Measurements from ENCODE around the gene ADISSP. TPM values are rescaled to one million over a fixed set of nuclear protein-coding genes. Genes with fewer than 3 reads are reported as not detected.
A peak's percentile ranks its signal among the peaks of the same experiment; 100 is the strongest.

The ADISSP gene
- total and polyA plus RNA-seq, 7 experiments from 2014 or later: 14.0 to 27.4 (median 20.7) TPM

DNA sequence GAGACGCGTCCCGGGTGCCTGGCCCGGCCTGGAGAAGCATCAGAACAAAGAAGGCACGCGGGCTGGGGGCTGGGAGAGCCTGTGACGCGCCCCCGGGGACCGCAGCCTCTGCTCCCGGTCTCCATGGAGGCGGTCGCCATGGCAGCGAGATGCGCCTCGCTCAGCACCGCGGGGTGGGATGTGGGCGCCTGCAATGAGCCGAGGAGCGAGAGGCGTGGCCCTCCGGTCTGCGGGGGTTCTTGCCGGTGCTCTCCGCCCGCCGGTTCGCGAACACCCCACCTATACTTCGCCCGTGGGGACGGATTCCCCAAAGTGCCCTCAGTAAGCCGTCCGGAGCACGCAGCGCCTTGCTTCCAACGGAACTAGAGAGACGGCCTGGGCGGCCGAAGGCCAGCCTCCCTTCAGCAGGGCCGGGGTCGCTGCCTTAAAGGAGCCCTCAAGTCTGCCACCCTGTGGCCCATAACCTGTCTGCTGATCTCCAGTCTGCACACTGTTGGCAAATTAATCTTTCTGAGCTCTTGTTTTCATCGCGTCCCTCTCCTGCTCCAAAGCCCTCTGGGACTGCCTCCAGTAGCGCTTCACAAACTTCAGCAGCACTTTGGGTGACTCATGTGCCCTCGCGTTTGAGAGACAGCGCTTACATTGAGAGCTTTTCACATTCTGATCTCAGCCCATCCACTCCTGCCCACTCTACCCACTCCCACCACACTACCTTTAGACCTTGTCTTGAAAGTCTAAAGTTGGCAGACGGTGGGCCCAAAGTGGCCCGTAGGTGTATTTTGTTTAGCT is 983 bp upstream of the ADISSP start:
- peak; percentile 69 to 92 (median 86) for DNase-seq
- ChIA-PET POLR2A (interaction anchor here (0.6 to 2.8 kb wide), 17 partner anchors 9 to 289 kb away, joined by 3 to 43 read pairs (median 8); partner anchors contain the start of genes AP5S1, CDC25B, CENPB and SPEF1), CTCF (interaction anchor here (0.6 to 4.0 kb wide), 14 partner anchors 9 to 317 kb away, joined by 3 to 24 read pairs (median 4); partner anchors contain the start of gene CENPB)
- Histone ChIP-seq H3K4me3 (ENCODE audit: low read length) (peak overlapping the region; percentile 96), H3K4me1 (ENCODE audit: control insufficient read depth in 2 of 2, insufficient read depth in 2 of 2, low read length in 2 of 2) (peaks cover 6 to 13% of the 10 kb centered on the region in 2 donors), H3K9me3 (ENCODE audit: control insufficient read depth in 2 of 3, low read length in 3 of 3) (no peaks in the 10 kb centered on the region), H3K27me3 (ENCODE audit: control insufficient read depth in 2 of 2, insufficient read depth in 2 of 2, low read length in 2 of 2) (no peaks in the 10 kb centered on the region), H3K36me3 (ENCODE audit: control insufficient read depth in 2 of 3, insufficient read depth in 3 of 3, low read length in 3 of 3) (no peaks in the 10 kb centered on the region), H3K27ac (ENCODE audit: low read depth, low read length) (peak overlapping the region; percentile 100)
- H3K9me3 Mint-ChIP-seq: peaks cover 0 to 2% (median 0%) of the 10 kb centered on the region in 11 donors
- H3K4me1 Mint-ChIP-seq: peaks cover 11 to 29% (median 21%) of the 10 kb centered on the region in 7 donors
- H3K36me3 Mint-ChIP-seq: no peaks in the 10 kb centered on the region
- peak; percentile 72 for ATAC-seq
- H3K27me3 Mint-ChIP-seq: peaks cover 0 to 6% (median 0%) of the 10 kb centered on the region in 5 donors
- peak overlapping the region; percentile 89 to 98 (median 94) for H3K27ac Mint-ChIP-seq
- H3K4me3 Mint-ChIP-seq: peak overlapping the region; percentile 78 to 94 (median 90)
- intact Hi-C loops (cut with micrococcal nuclease): loop anchor here (1.0 to 10.0 kb wide), 16 partner anchors 9 to 1356 kb away; partner anchors contain the start of genes CENPB (in 2 of the 2), PANK2 (in 2 of the 2), AP5S1 (in 1 of the 2) and CDC25B (in 1 of the 2)

- H3K9me3 ChIP-seq (ENCODE audit: control insufficient read depth in 2 of 3, low read length in 3 of 3): no peaks in the 10 kb centered on the region
- Mint-ChIP-seq H3K9me3 (peaks cover 0 to 2% (median 0%) of the 10 kb centered on the region in 11 donors), H3K27ac (peak overlapping the region in 7 of 9 donors; percentile 38 to 81 (median 54)), H3K4me1 (peaks cover 11 to 29% (median 21%) of the 10 kb centered on the region in 7 donors), H3K4me3 (peak overlapping the region; percentile 78 to 94 (median 88)), H3K27me3 (peaks cover 0 to 6% (median 0%) of the 10 kb centered on the region in 5 donors), H3K36me3 (no peaks in the 10 kb centered on the region)
- DNase-seq (no peak), ATAC-seq (no peak)
- H3K4me3 ChIP-seq (ENCODE audit: low read length): peak overlapping the region; percentile 96
- intact Hi-C loops (cut with micrococcal nuclease): loop anchor here (1.0 to 10.0 kb wide), 9 partner anchors 29 to 1358 kb away; partner anchors contain the start of genes MAVS (in 2 of the 2), AP5S1 (in 1 of the 2), CDC25B (in 1 of the 2) and CDS2 (in 1 of the 2)
- H3K27ac ChIP-seq (ENCODE audit: low read depth, low read length): peak overlapping the region; percentile 100
- peaks cover 6 to 13% of the 10 kb centered on the region in 2 donors for H3K4me1 ChIP-seq (ENCODE audit: control insufficient read depth in 2 of 2, insufficient read depth in 2 of 2, low read length in 2 of 2)
- POLR2A ChIA-PET: interaction anchor here (0.5 to 2.8 kb wide), 14 partner anchors 9 to 87 kb away, joined by 3 to 43 read pairs (median 9); partner anchors contain the start of genes AP5S1, CDC25B and CENPB
- CTCF ChIA-PET: interaction anchor here (1.0 to 4.0 kb wide), 6 partner anchors 8 to 318 kb away, joined by 3 to 24 read pairs (median 4); no protein-coding TSS in a partner anchor
- no peaks in the 10 kb centered on the region for H3K27me3 ChIP-seq (ENCODE audit: control insufficient read depth in 2 of 2, insufficient read depth in 2 of 2, low read length in 2 of 2)
- no peaks in the 10 kb centered on the region for H3K36me3 ChIP-seq (ENCODE audit: control insufficient read depth in 2 of 3, insufficient read depth in 3 of 3, low read length in 3 of 3)
Measured at GRCh38 chr20:3767110-3767426, 485 bp downstream of the ADISSP start.

- H3K4me1 ChIP-seq (ENCODE audit: control insufficient read depth in 2 of 2, insufficient read depth in 2 of 2, low read length in 2 of 2): peaks cover 6 to 13% of the 10 kb centered on the region in 2 donors
- no peak for ATAC-seq
- peaks cover 11 to 30% (median 21%) of the 10 kb centered on the region in 7 donors for H3K4me1 Mint-ChIP-seq
- DNase-seq: no peak
- H3K36me3 Mint-ChIP-seq: no peaks in the 10 kb centered on the region
- H3K27ac Mint-ChIP-seq: peak overlapping the region in 5 of 9 donors; percentile 38 to 81 (median 43)
- POLR2A ChIA-PET: interaction anchor here (0.5 to 2.8 kb wide), 11 partner anchors 9 to 53 kb away, joined by 3 to 43 read pairs (median 12); partner anchors contain the start of genes AP5S1, CDC25B and CENPB
- no peaks in the 10 kb centered on the region for H3K36me3 ChIP-seq (ENCODE audit: control insufficient read depth in 2 of 3, insufficient read depth in 3 of 3, low read length in 3 of 3)
- H3K27me3 Mint-ChIP-seq: peaks cover 0 to 1% (median 0%) of the 10 kb centered on the region in 5 donors
- H3K9me3 ChIP-seq (ENCODE audit: control insufficient read depth in 2 of 3, low read length in 3 of 3): no peaks in the 10 kb centered on the region
- no peaks in the 10 kb centered on the region for H3K27me3 ChIP-seq (ENCODE audit: control insufficient read depth in 2 of 2, insufficient read depth in 2 of 2, low read length in 2 of 2)
- intact Hi-C loops (cut with micrococcal nuclease): loop anchor here (1.0 to 10.0 kb wide), 9 partner anchors 30 to 1358 kb away; partner anchors contain the start of genes MAVS (in 2 of the 2), AP5S1 (in 1 of the 2), CDC25B (in 1 of the 2) and CDS2 (in 1 of the 2)
- peaks cover 0 to 1% (median 0%) of the 10 kb centered on the region in 11 donors for H3K9me3 Mint-ChIP-seq
- peak overlapping the region; percentile 96 for H3K4me3 ChIP-seq (ENCODE audit: low read length)
- CTCF ChIA-PET: interaction anchor here (0.7 to 4.0 kb wide), 4 partner anchors 10 to 410 kb away, joined by 4 to 24 read pairs (median 9); no protein-coding TSS in a partner anchor
- H3K27ac ChIP-seq (ENCODE audit: low read depth, low read length): peak overlapping the region; percentile 100
- peak overlapping the region; percentile 78 to 94 (median 88) for H3K4me3 Mint-ChIP-seq
Measured at GRCh38 chr20:3766422-3767109, 987 bp downstream of the ADISSP start.

- Histone ChIP-seq H3K4me3 (ENCODE audit: low read length) (no peak overlapping the region), H3K36me3 (ENCODE audit: control insufficient read depth in 2 of 3, insufficient read depth in 3 of 3, low read length in 3 of 3) (no peaks in the 10 kb centered on the region), H3K9me3 (ENCODE audit: control insufficient read depth in 2 of 3, low read length in 3 of 3) (no peaks in the 10 kb centered on the region), H3K27me3 (ENCODE audit: control insufficient read depth in 2 of 2, insufficient read depth in 2 of 2, low read length in 2 of 2) (no peaks in the 10 kb centered on the region), H3K4me1 (ENCODE audit: control insufficient read depth in 2 of 2, insufficient read depth in 2 of 2, low read length in 2 of 2) (peaks cover 6 to 13% of the 10 kb centered on the region in 2 donors), H3K27ac (ENCODE audit: low read depth, low read length) (no peak overlapping the region)
- DNase-seq (no peak), ATAC-seq (no peak)
- Mint-ChIP-seq H3K9me3 (no peaks in the 10 kb centered on the region), H3K27me3 (no peaks in the 10 kb centered on the region), H3K4me3 (peak overlapping the region in 7 of 10 donors; percentile 3 to 89 (median 16)), H3K27ac (peak overlapping the region in 1 of 9 donors; percentile 14), H3K36me3 (no peaks in the 10 kb centered on the region), H3K4me1 (peaks cover 11 to 34% (median 21%) of the 10 kb centered on the region in 7 donors)
- intact Hi-C loops (cut with micrococcal nuclease): loop anchor here (5.0 to 10.0 kb wide), 5 partner anchors 82 to 1359 kb away; partner anchors contain the start of genes CDS2 (in 1 of the 2), MAVS (in 1 of the 2) and RNF24 (in 1 of the 2)
- ChIA-PET POLR2A (no interaction called here), CTCF (interaction anchor here (0.7 to 4.0 kb wide), 4 partner anchors 12 to 408 kb away, joined by 4 to 24 read pairs (median 4); no protein-coding TSS in a partner anchor)
Measured at GRCh38 chr20:3765171-3765882, 2.2 kb downstream of the ADISSP start.

- Histone ChIP-seq H3K4me3 (ENCODE audit: low read length) (no peak overlapping the region), H3K27ac (ENCODE audit: low read depth, low read length) (no peak overlapping the region), H3K4me1 (ENCODE audit: control insufficient read depth in 2 of 2, insufficient read depth in 2 of 2, low read length in 2 of 2) (peaks cover 6 to 13% of the 10 kb centered on the region in 2 donors), H3K9me3 (ENCODE audit: control insufficient read depth in 2 of 3, low read length in 3 of 3) (no peaks in the 10 kb centered on the region), H3K36me3 (ENCODE audit: control insufficient read depth in 2 of 3, insufficient read depth in 3 of 3, low read length in 3 of 3) (no peaks in the 10 kb centered on the region), H3K27me3 (ENCODE audit: control insufficient read depth in 2 of 2, insufficient read depth in 2 of 2, low read length in 2 of 2) (no peaks in the 10 kb centered on the region)
- ChIA-PET CTCF (interaction anchor here (1.0 kb wide), 1 partner anchor 12 kb away, joined by 4 read pairs; no protein-coding TSS in a partner anchor), POLR2A (no interaction called here)
- DNase-seq: no peak
- Mint-ChIP-seq H3K9me3 (no peaks in the 10 kb centered on the region), H3K4me3 (no peak overlapping the region), H3K4me1 (peaks cover 11 to 32% (median 23%) of the 10 kb centered on the region in 7 donors), H3K36me3 (no peaks in the 10 kb centered on the region), H3K27ac (peak overlapping the region in 1 of 9 donors; percentile 14), H3K27me3 (no peaks in the 10 kb centered on the region)
- ATAC-seq: no peak
- intact Hi-C loops (cut with micrococcal nuclease): loop anchor here (5.0 to 10.0 kb wide), 5 partner anchors 83 to 1360 kb away; partner anchors contain the start of genes CDS2 (in 1 of the 2), MAVS (in 1 of the 2) and RNF24 (in 1 of the 2)
Measured at GRCh38 chr20:3764659-3765058, 2.9 kb downstream of the ADISSP start.
